ENCODE measurements around the gene PPM1A.

PPM1A gene

GRCh38 chr14:60327447-60328331 lies 78.7 kb downstream of the PPM1A start:
- DNase-seq = peak; percentile 89

GRCh38 chr14:60328583-60328982 lies 79.6 kb downstream of the PPM1A start:
- peak; percentile 60 for DNase-seq

- no peak for DNase-seq
Measured at GRCh38 chr14:60329274-60329673, 80.3 kb downstream of the PPM1A start.

- peak; percentile 86 for DNase-seq
Measured at GRCh38 chr14:60331201-60332045, 82.4 kb downstream of the PPM1A start.

- DNase-seq = no peak
Measured at GRCh38 chr14:60332046-60332399, 83.0 kb downstream of the PPM1A start.

- no peak for DNase-seq
Measured at GRCh38 chr14:60332869-60333268, 83.8 kb downstream of the PPM1A start.

- no peak for DNase-seq
Measured at GRCh38 chr14:60339571-60339970, 90.5 kb downstream of the PPM1A start.

GRCh38 chr14:60343571-60344071 lies 94.6 kb downstream of the PPM1A start:
- DNase-seq = no peak

- no peak for DNase-seq
Measured at GRCh38 chr14:60344751-60345150, 95.7 kb downstream of the PPM1A start.

GRCh38 chr14:60346706-60347105 lies 97.7 kb downstream of the PPM1A start:
- no peak for DNase-seq

- DNase-seq = no peak
Measured at GRCh38 chr14:60348211-60348610, 99.2 kb downstream of the PPM1A start.
